Chondrocyte (in vitro differentiated cells): Measurements from ENCODE around the gene SDS. TPM values are rescaled to one million over a fixed set of nuclear protein-coding genes. Genes with fewer than 3 reads are reported as not detected.

ENCODE experiments used
- DNase-seq: peaks from one replicate; pipeline ENCODE4 v3.0.0; 2021; ENCODE audit warnings: mixed read lengths, low spot score
- H3K27ac Mint-ChIP-seq: one replicate; pipeline ENCODE4 v1.8.0; 2021; ENCODE audit warnings: mild to moderate bottlenecking, moderate library complexity, mixed read lengths; ENCODE audit not compliant: unreplicated experiment
- H3K27me3 Mint-ChIP-seq: 2 replicates; pipeline ENCODE4 v1.8.0; 2021; ENCODE audit warnings: low read depth, mixed read lengths
- H3K36me3 Mint-ChIP-seq: 2 replicates; pipeline ENCODE4 v1.8.0; 2021; ENCODE audit warnings: low read depth, mixed read lengths
- H3K4me1 Mint-ChIP-seq: 2 replicates; pipeline ENCODE4 v1.8.0; 2021; ENCODE audit warnings: low read depth, mild to moderate bottlenecking, mixed read lengths
- H3K4me3 Mint-ChIP-seq: one replicate; pipeline ENCODE4 v1.8.0; 2021; ENCODE audit warnings: mild to moderate bottlenecking, moderate library complexity, mixed read lengths; ENCODE audit not compliant: unreplicated experiment
- H3K9me3 Mint-ChIP-seq: 2 replicates; pipeline ENCODE4 v1.8.0; 2021; ENCODE audit warnings: low read depth, mixed read lengths
- CTCF ChIP-seq: fragments of 200-600 bp; sonication (generic); IDR thresholded peaks from 2 replicates; pipeline ENCODE4 v1.5.0; 2021; ENCODE audit warnings: antibody characterized with exemption, mild to moderate bottlenecking, moderate library complexity
- total RNA-seq: library from RNA; stranded (reverse); gene quantifications from 3 replicates; pipeline ENCODE4 v1.2.1, GENCODE V29; 2021

Gene SDS
- total RNA-seq, 1 donor from 2014 or later: not detected

DNA sequence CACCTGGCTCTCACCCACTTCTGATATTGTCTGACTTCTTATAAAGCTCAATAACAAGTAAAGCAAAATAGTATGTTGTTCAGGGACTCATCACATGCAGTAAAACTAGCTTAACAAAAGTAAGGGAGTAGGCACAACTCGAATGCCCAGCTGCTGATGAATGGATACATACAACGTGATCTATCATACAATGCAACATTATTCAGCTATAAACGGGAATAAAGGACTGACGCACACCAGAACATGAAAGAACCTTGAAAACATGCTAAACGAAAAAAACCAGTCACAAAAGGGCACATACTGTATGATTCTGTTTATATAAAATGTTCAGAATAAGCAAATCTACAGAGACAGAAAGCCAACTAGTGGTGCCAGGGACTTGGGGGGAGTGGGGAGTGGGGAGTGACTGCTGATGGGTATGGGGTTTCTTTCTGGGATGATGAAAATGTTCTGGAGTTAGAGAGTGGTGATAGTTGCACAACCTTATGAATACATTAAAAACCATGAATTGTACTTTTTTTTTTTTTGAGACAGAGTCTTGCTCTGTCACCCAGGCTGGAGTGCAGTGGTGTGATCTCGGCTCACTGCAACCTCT is 34.2 kb downstream of the SDS start:
- Mint-ChIP-seq H3K36me3 (peaks cover 12% of the 10 kb centered on the region), H3K4me3 (no peak overlapping the region), H3K27me3 (no peaks in the 10 kb centered on the region), H3K9me3 (no peaks in the 10 kb centered on the region), H3K4me1 (peaks cover 5% of the 10 kb centered on the region), H3K27ac (no peak overlapping the region)
- no peak for DNase-seq
- TF ChIP-seq CTCF: no peak

DNA sequence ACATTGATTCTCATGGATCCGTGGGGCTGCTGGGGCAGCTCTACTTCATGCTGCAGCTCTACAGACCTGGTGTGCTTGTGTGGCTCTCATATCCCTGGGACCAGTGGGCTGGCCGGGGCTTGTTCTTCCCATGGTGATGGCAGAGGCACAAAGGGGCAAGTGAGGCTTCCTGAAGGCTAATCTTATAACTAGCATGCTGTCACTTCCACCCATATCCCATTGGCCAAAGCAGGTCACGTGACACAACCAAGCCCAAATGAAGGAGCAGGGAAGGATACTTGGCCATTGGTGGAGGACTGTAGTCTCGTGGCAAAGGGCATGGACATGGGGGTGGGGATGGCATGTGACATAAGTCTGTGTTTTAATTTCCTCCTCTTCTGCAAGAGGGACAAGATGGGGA is 35.4 kb downstream of the SDS start:
- DNase-seq: no peak
- no peaks in the 10 kb centered on the region for H3K27me3 Mint-ChIP-seq
- peaks cover 8% of the 10 kb centered on the region for H3K36me3 Mint-ChIP-seq
- peaks cover 5% of the 10 kb centered on the region for H3K4me1 Mint-ChIP-seq
- no peak for TF ChIP-seq CTCF
- no peaks in the 10 kb centered on the region for H3K9me3 Mint-ChIP-seq
- no peak overlapping the region for H3K4me3 Mint-ChIP-seq
- no peak overlapping the region for H3K27ac Mint-ChIP-seq

GRCh38 chr12:113366827-113367226 is 36.9 kb downstream of the SDS start:
- no peak overlapping the region for H3K4me3 Mint-ChIP-seq
- H3K36me3 Mint-ChIP-seq: peaks cover 4% of the 10 kb centered on the region
- peak overlapping the region; percentile 79 for H3K27ac Mint-ChIP-seq
- H3K27me3 Mint-ChIP-seq: no peaks in the 10 kb centered on the region
- no peak for TF ChIP-seq CTCF
- DNase-seq: no peak
- H3K4me1 Mint-ChIP-seq: peaks cover 5% of the 10 kb centered on the region
- no peaks in the 10 kb centered on the region for H3K9me3 Mint-ChIP-seq

- TF ChIP-seq CTCF: no peak
- no peaks in the 10 kb centered on the region for H3K9me3 Mint-ChIP-seq
- no peak for DNase-seq
- peaks cover 4% of the 10 kb centered on the region for H3K36me3 Mint-ChIP-seq
- H3K27me3 Mint-ChIP-seq: no peaks in the 10 kb centered on the region
- H3K4me3 Mint-ChIP-seq: no peak overlapping the region
- H3K27ac Mint-ChIP-seq: peak overlapping the region; percentile 2
- H3K4me1 Mint-ChIP-seq: peaks cover 9% of the 10 kb centered on the region
These were observed 37.9 kb downstream of the SDS start for GRCh38 chr12:113365639-113366395.

DNA sequence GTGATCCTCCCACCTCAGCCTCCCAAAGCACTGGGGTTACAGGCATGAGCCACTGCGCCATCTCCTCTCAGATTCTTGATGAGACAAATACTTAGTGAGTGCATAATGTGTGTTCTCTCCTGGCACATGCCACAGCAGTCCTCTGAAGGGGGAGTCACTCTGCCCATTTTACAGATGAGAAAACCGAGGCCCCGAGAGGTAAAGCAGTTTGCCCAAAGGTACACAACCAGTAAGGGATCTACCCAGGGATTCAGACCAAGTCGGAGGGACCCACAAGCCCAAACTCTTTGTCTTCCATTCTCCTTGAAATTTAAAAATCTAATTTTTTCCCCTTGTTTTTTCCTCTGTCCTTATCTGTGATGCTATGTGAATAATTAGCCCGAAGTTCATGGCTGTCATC is 39.0 kb downstream of the SDS start:
- no peaks in the 10 kb centered on the region for H3K9me3 Mint-ChIP-seq
- H3K4me3 Mint-ChIP-seq: no peak overlapping the region
- DNase-seq: no peak
- H3K27me3 Mint-ChIP-seq: no peaks in the 10 kb centered on the region
- no peak for TF ChIP-seq CTCF
- H3K4me1 Mint-ChIP-seq: peaks cover 16% of the 10 kb centered on the region
- H3K27ac Mint-ChIP-seq: no peak overlapping the region
- peaks cover 4% of the 10 kb centered on the region for H3K36me3 Mint-ChIP-seq
